ENCODE data around the gene CTTNBP2NL. TPM values are rescaled to one million over a fixed set of nuclear protein-coding genes. Genes with fewer than 3 reads are reported as not detected.
"Not testable (repeated sequence)": the region's sequence is repeated elsewhere in the genome, so short reads cannot be mapped to it uniquely, and the experiment has no call there.

Gene CTTNBP2NL
- total RNA-seq, 2 donors from 2014 or later, result 47.1 to 93.3 TPM

- no peak for TF ChIP-seq CTCF (IDR thresholded peaks at IDR 0.05)
- Histone ChIP-seq H3K9me3 (no peaks in the 10 kb centered on the region), H3K27me3 (no peaks in the 10 kb centered on the region), H3K4me1 (no peaks in the 10 kb centered on the region), H3K36me3 (no peaks in the 10 kb centered on the region), H3K4me3 (no peak overlapping the region), H3K27ac (no peak overlapping the region), H3K9ac (ENCODE audit: low read depth in 2 of 2, low read length in 2 of 2) (no peak overlapping the region)
- no peak for DNase-seq
- intact Hi-C loops (cut with DNase I), result no loop called here
Observed at GRCh38 chr1:112435448-112435847, 39.4 kb downstream of the CTTNBP2NL start.

- Histone ChIP-seq H3K36me3 (no peaks in the 10 kb centered on the region), H3K9me3 (no peaks in the 10 kb centered on the region), H3K9ac (ENCODE audit: low read depth in 2 of 2, low read length in 2 of 2) (no peak overlapping the region), H3K27ac (no peak overlapping the region), H3K4me3 (no peak overlapping the region), H3K4me1 (no peaks in the 10 kb centered on the region), H3K27me3 (no peaks in the 10 kb centered on the region)
- intact Hi-C loops (cut with DNase I), result no loop called here
- TF ChIP-seq CTCF (IDR thresholded peaks at IDR 0.05), result no peak
- no peak for DNase-seq
Observed at GRCh38 chr1:112436384-112437156, 40.6 kb downstream of the CTTNBP2NL start.

DNA sequence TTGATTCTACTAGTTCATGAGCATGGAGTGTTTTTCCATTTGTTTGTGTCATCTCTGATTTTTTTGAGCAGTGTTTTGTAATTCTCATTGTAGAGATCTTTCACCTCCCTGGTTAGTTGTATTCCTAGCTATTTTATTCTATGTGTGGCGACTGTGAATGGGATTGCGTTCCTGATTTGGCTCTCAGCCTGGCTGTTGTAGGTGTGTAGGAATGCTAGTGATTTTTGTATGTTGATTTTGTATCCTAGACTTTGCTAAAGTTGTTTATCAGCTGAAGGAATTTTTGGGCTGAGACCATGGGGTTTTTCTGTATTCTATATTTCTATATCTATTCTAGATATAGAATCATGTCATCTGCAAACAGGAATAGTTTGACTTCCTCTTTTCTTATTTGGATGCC lies 42.1 kb downstream of the CTTNBP2NL start:
- not testable (repeated sequence) for DNase-seq, H3K27ac ChIP-seq

GRCh38 chr1:112439592-112439991 lies 43.6 kb downstream of the CTTNBP2NL start:
- no peaks in the 10 kb centered on the region for H3K9me3 ChIP-seq
- H3K36me3 ChIP-seq, result no peaks in the 10 kb centered on the region
- H3K4me1 ChIP-seq, result no peaks in the 10 kb centered on the region
- no peak for TF ChIP-seq CTCF (IDR thresholded peaks at IDR 0.05)
- no peaks in the 10 kb centered on the region for H3K27me3 ChIP-seq
- intact Hi-C loops (cut with DNase I), result no loop called here
- no peak overlapping the region for H3K4me3 ChIP-seq
- no peak overlapping the region for H3K27ac ChIP-seq
- H3K9ac ChIP-seq (ENCODE audit: low read depth in 2 of 2, low read length in 2 of 2), result no peak overlapping the region
- no peak for DNase-seq

More for the DNA sequence above, 42.1 kb downstream of the CTTNBP2NL start:
- H3K9me3 ChIP-seq; H3K4me3 ChIP-seq; intact Hi-C loops (cut with DNase I); H3K9ac ChIP-seq (ENCODE audit: low read depth in 2 of 2, low read length in 2 of 2); H3K27me3 ChIP-seq; H3K4me1 ChIP-seq; H3K36me3 ChIP-seq: not testable (repeated sequence)

GRCh38 chr1:112440574-112440973 lies 44.6 kb downstream of the CTTNBP2NL start:
- intact Hi-C loops (cut with DNase I), result no loop called here
- DNase-seq, result no peak
- Histone ChIP-seq H3K9me3 (no peaks in the 10 kb centered on the region), H3K9ac (ENCODE audit: low read depth in 2 of 2, low read length in 2 of 2) (no peak overlapping the region), H3K27ac (no peak overlapping the region), H3K4me1 (no peaks in the 10 kb centered on the region), H3K4me3 (no peak overlapping the region), H3K27me3 (no peaks in the 10 kb centered on the region), H3K36me3 (no peaks in the 10 kb centered on the region)
- TF ChIP-seq CTCF (IDR thresholded peaks at IDR 0.05), result no peak

DNA sequence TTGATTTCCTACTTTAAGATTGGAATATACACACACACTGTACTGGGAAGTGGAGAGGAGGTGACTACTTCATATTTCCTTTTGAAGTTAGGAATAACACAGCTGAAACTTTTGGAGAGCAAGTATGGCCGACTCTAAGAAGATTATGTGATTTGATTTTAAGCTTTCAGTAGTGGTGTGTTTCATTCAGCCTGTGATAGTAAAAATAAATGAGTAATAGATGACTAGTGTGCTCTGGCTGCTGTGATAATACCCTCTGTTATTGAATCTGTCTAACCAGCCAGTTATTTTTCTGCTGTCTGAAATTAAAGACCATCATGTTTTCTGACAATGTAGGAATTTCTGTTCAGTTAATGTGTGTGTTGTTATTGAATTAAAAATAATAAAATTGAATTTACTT lies 48.3 kb downstream of the CTTNBP2NL start:
- Histone ChIP-seq H3K9me3 (no peaks in the 10 kb centered on the region), H3K4me3 (no peak overlapping the region), H3K27me3 (no peaks in the 10 kb centered on the region), H3K4me1 (no peaks in the 10 kb centered on the region), H3K36me3 (no peaks in the 10 kb centered on the region), H3K9ac (ENCODE audit: low read depth in 2 of 2, low read length in 2 of 2) (no peak overlapping the region), H3K27ac (no peak overlapping the region)
- intact Hi-C loops (cut with DNase I), result no loop called here
- no peak for TF ChIP-seq CTCF (IDR thresholded peaks at IDR 0.05)
- no peak for DNase-seq
